GM10248 (cell line): ENCODE measurements around the gene REELD1.

Experiments used
- CTCF ChIA-PET: fragments of 300-600 bp; sonication (Branson Sonifier 250); formaldehyde crosslinking; extraction: SDS; loops from one replicate; lab custom pipeline; 2021; ENCODE audit warnings: antibody characterized with exemption; lab: Yijun Ruan, JAX
- POLR2A ChIA-PET: fragments of 350-650 bp; sonication (Branson Sonifier 250); formaldehyde crosslinking; extraction: SDS; loops from one replicate; lab custom pipeline; 2020; ENCODE audit warnings: antibody characterized with exemption; lab: Yijun Ruan, JAX
- DNase-seq: peaks from one replicate; pipeline ENCODE4 v3.0.0; 2012; ENCODE audit errors: extremely low spot score
- TF ChIP-seq, protein P1 (sequence below): IDR thresholded peaks from 2 replicates; pipeline ENCODE4 v1.5.1; 2012; ENCODE audit warnings: mild to moderate bottlenecking, low read depth; ENCODE audit errors: extremely low read depth, missing control alignments, control extremely low read depth

Gene REELD1

DNA sequence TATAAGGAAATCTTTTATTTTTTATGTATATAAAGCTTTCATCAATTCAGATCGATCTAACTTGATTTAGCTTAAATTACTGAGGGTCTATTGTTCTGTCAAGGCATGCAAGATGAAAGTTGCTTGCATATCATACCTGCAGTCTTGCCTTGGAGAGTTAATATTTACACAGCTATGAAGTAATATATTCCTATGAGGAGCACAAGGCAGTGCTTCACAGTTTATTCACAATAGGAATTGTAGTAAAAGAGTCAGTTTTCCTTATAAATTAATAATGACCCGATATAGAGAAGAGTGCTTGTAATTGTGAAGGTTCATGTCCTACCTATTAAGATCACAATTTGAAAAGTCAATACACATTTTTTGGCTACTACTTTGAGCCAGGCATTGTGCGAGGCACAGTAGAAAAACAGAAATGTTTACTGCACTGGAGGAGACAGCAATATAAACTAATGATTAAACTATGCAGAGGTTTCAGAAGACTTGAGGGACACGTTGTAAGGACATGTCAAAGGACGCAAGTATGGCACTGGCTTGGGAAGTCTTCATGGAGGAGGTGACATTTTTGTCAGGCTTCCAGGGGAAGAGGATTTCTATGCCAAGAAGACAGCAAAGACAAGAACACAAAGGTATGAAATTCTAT is 38.8 kb downstream of the REELD1 start:
- ChIA-PET CTCF (interaction anchor here (0.7 to 11.8 kb wide), 5 partner anchors 9 to 19 kb away, joined by 3 to 105 read pairs (median 4); no protein-coding TSS in a partner anchor), POLR2A (no interaction called here)
- TF ChIP-seq, protein P1, sequence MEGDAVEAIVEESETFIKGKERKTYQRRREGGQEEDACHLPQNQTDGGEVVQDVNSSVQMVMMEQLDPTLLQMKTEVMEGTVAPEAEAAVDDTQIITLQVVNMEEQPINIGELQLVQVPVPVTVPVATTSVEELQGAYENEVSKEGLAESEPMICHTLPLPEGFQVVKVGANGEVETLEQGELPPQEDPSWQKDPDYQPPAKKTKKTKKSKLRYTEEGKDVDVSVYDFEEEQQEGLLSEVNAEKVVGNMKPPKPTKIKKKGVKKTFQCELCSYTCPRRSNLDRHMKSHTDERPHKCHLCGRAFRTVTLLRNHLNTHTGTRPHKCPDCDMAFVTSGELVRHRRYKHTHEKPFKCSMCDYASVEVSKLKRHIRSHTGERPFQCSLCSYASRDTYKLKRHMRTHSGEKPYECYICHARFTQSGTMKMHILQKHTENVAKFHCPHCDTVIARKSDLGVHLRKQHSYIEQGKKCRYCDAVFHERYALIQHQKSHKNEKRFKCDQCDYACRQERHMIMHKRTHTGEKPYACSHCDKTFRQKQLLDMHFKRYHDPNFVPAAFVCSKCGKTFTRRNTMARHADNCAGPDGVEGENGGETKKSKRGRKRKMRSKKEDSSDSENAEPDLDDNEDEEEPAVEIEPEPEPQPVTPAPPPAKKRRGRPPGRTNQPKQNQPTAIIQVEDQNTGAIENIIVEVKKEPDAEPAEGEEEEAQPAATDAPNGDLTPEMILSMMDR = no peak
- DNase-seq = no peak

DNA sequence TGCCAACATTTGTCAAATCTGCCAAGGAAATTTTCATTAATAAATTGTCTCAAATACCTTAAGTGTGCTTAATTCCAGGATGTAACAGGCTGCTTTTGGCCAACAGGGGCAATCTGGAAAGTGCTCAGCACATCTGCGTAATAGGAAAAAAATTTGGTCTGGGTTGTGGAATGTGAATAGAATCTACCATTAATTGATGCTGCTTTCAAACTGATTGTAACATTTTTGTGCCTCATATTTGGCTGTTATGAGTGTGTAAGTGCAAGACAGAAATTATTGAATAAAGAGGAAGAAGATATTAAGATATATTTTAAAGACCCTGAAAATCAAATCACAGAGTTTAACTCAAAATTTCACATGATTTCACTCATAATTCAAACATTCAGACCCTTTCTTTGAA is 41.1 kb downstream of the REELD1 start:
- ChIA-PET POLR2A (no interaction called here), CTCF (no interaction called here)
- DNase-seq = no peak
- TF ChIP-seq, protein P1 = no peak

DNA sequence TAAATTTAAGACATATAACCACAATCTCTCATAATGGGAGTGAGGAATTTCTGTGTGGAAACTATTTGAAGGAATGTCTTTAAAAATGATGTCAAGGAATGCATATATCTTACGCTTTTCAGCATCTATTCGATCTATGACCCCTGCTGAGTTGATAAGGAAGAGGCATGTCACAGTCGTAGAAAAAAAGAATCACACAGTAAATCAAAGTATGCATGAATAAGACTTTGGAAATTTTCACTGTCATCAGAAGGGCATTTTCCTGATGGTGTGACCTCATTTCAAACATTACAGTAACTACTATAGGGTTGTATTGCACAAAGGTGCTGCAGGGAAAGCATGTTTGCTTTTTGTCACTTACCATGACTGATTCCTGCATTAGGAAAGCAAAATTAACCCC is 41.5 kb downstream of the REELD1 start:
- POLR2A ChIA-PET = no interaction called here
- TF ChIP-seq, protein P1 = no peak
- no peak for DNase-seq
- CTCF ChIA-PET = no interaction called here

DNA sequence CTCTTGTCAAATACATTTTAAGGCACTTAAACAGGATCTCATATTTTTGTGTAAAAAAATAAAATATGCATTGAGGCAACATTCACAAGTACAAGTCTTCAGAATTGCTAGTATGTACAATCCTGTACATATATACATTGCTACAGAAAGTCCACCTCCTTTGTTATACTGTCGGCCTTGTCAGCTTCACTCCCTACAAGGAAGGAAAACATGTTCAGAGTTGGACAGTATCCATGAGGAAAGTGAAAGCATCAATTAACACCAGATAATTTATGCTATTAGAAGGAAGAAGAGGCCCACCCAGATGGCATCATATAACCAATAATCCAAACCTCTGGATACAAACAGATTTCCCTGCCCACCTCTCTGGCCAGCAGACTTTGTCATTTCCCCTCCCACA is 42.0 kb downstream of the REELD1 start:
- no peak for DNase-seq
- CTCF ChIA-PET = no interaction called here
- POLR2A ChIA-PET = no interaction called here
- TF ChIP-seq, protein P1 = no peak

DNA sequence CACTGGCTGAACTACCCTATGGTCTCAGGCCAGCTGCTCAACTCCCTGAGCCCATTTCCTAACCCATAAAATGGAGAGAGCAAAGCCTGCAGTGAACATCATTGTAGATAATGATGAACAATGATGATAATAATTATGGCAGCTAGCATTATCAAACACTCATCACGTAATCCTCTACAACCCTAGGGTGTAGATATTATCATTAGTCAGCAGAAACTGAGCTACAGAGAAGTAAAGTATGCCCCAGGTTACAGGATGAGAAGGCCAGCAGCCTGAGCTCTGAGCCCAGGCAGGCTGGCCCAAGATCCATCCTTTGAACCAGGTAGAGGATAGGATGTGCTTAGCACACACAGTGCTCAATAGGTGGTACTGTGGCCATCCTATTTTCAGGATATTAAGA is 43.2 kb downstream of the REELD1 start:
- CTCF ChIA-PET = interaction anchor here (1.2 kb wide), 1 partner anchor 16 kb away, joined by 3 read pairs; no protein-coding TSS in a partner anchor
- TF ChIP-seq, protein P1 = no peak
- DNase-seq = no peak
- POLR2A ChIA-PET = no interaction called here

DNA sequence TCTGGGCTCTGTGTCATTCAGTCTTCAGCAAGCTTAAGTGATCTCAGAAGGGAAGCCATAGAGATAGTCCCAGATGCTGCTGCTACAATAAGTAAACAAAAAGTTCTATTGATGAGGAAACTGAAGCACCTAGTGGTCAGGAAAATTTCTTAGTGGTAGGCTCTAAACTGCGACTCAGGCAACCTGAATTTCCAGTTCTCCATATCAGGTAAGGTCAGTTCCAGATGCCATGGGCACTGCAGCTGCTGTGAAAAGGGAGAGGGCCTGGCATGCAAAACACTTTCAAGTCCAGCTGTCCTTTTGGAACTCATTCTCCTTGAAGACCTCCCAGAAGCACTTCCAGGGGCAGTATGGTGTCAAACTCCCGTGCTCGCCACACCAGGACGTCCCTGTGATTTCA is 46.2 kb downstream of the REELD1 start:
- TF ChIP-seq, protein P1 = no peak
- ChIA-PET CTCF (interaction anchor here (0.7 to 9.3 kb wide), 8 partner anchors 9 to 149 kb away, joined by 3 to 105 read pairs (median 4); no protein-coding TSS in a partner anchor), POLR2A (no interaction called here)
- DNase-seq = no peak
